IMR-90 (cell line): Measurements from ENCODE around the gene FAXC. TPM values are rescaled to one million over a fixed set of nuclear protein-coding genes. Genes with fewer than 3 reads are reported as not detected.

Source experiments
- ATAC-seq: fragments of 200-7000 bp; cut with Tn5 transposase; 2 replicates; pipeline ENCODE4 v1.9.1; 2020; ENCODE audit warnings: low read depth, mild to moderate bottlenecking, moderate library complexity
- BruUV-seq: library from RNA; stranded (reverse); fragments of 400-500 nt; replicated peaks from 2 replicates; lab custom pipeline; 2021; lab: Mats Ljungman, UMichigan
- CTCF ChIA-PET: fragments of 300-600 bp; formaldehyde crosslinking; extraction: SDS; loops from one replicate; lab custom pipeline; 2021; ENCODE audit warnings: antibody characterized with exemption; lab: Yijun Ruan, JAX
- POLR2A ChIA-PET: fragments of 300-600 bp; sonication (Branson Sonifier 250); formaldehyde crosslinking; loops from one replicate; lab custom pipeline; 2022; ENCODE audit warnings: antibody characterized with exemption; ENCODE audit not compliant: unreplicated experiment; lab: Charles Lee
- DNase-seq: peaks from one replicate; pipeline ENCODE4 v3.0.0; 2013
- H2AFZ ChIP-seq: replicated peaks from 2 replicates; pipeline ENCODE3; 2013; ENCODE audit warnings: low read length, mild to moderate bottlenecking; ENCODE audit not compliant: poor library complexity
- H2AK5ac ChIP-seq: 2 replicates; pipeline ENCODE4 v1.6.1; 2013; ENCODE audit warnings: low read depth, low read length, inconsistent platforms
- H2AK9ac ChIP-seq: replicated peaks from 2 replicates; pipeline ENCODE3; 2013; ENCODE audit warnings: mild to moderate bottlenecking, low read depth, low read length, moderate library complexity; ENCODE audit not compliant: poor library complexity
- H2BK120ac ChIP-seq: 2 replicates; pipeline ENCODE4 v1.6.1; 2013; ENCODE audit warnings: low read depth, low read length, inconsistent platforms
- H2BK15ac ChIP-seq: 3 replicates; pipeline ENCODE4 v1.6.1; 2013; ENCODE audit warnings: low read depth, low read length, inconsistent platforms
- H2BK20ac ChIP-seq: 2 replicates; pipeline ENCODE4 v1.6.1; 2013; ENCODE audit warnings: low read depth, mild to moderate bottlenecking, inconsistent platforms, low read length, moderate library complexity
- H2BK5ac ChIP-seq: 2 replicates; pipeline ENCODE4 v1.6.1; 2013; ENCODE audit warnings: mild to moderate bottlenecking, low read depth, low read length, inconsistent platforms; ENCODE audit not compliant: poor library complexity, severe bottlenecking
- H3K14ac ChIP-seq: replicated peaks from 2 replicates; pipeline ENCODE4 v1.6.1; 2013; ENCODE audit warnings: low read depth, low read length, inconsistent platforms
- H3K18ac ChIP-seq: 2 replicates; pipeline ENCODE4 v1.6.1; 2013; ENCODE audit warnings: low read depth, low read length, control low read depth
- H3K23ac ChIP-seq: 2 replicates; pipeline ENCODE4 v1.6.1; 2013; ENCODE audit warnings: low read depth, low read length, inconsistent platforms
- H3K27ac ChIP-seq: 2 replicates; pipeline ENCODE4 v1.5.1; 2013; ENCODE audit warnings: mild to moderate bottlenecking, control low read depth, low read length; ENCODE audit not compliant: insufficient read depth
- H3K27me3 ChIP-seq: 2 replicates; pipeline ENCODE4 v1.6.1; 2013; ENCODE audit warnings: low read length; ENCODE audit not compliant: control insufficient read depth, insufficient read depth
- H3K36me3 ChIP-seq: 2 replicates; pipeline ENCODE4 v1.6.1; 2013; ENCODE audit warnings: low read length, mixed read lengths; ENCODE audit not compliant: control insufficient read depth, insufficient read depth
- H3K4ac ChIP-seq: 2 replicates; pipeline ENCODE4 v1.6.1; 2013; ENCODE audit warnings: low read depth, low read length, inconsistent platforms
- H3K4me1 ChIP-seq: 2 replicates; pipeline ENCODE4 v1.6.1; 2013; ENCODE audit warnings: low read length, mixed read lengths; ENCODE audit not compliant: control insufficient read depth, insufficient read depth
- H3K4me2 ChIP-seq: 2 replicates; pipeline ENCODE4 v1.6.1; 2013; ENCODE audit warnings: low read depth, mild to moderate bottlenecking, control low read depth, low read length, moderate library complexity
- H3K4me3 ChIP-seq: 2 replicates; pipeline ENCODE4 v1.5.1; 2013; ENCODE audit warnings: low read depth, mild to moderate bottlenecking, control low read depth, low read length, moderate library complexity; ENCODE audit not compliant: insufficient read depth
- H3K56ac ChIP-seq: 2 replicates; pipeline ENCODE4 v1.6.1; 2013; ENCODE audit warnings: low read length, inconsistent platforms; ENCODE audit not compliant: insufficient read depth; ENCODE audit errors: extremely low read depth
- H3K79me1 ChIP-seq, 2 experiments: 2 replicates each; pipeline ENCODE4 v1.6.1; 2013; ENCODE audit warnings: low read length in 2 of 2, inconsistent platforms in 1 of 2, low read depth in 1 of 2
- H3K9ac ChIP-seq: 2 replicates; pipeline ENCODE4 v1.6.1; 2013; ENCODE audit warnings: low read depth, low read length, control low read depth
- H3K9me1 ChIP-seq: 2 replicates; pipeline ENCODE4 v1.6.1; 2013; ENCODE audit warnings: low read length, inconsistent platforms; ENCODE audit not compliant: insufficient read depth
- H3K9me3 ChIP-seq: 2 replicates; pipeline ENCODE4 v1.6.1; 2013; ENCODE audit warnings: low read length; ENCODE audit not compliant: control insufficient read depth, insufficient read depth
- H4K20me1 ChIP-seq: 2 replicates; pipeline ENCODE4 v1.6.1; 2013; ENCODE audit warnings: low read length, inconsistent platforms; ENCODE audit not compliant: insufficient read depth
- H4K5ac ChIP-seq: 2 replicates; pipeline ENCODE4 v1.6.1; 2013; ENCODE audit warnings: mild to moderate bottlenecking, low read depth, low read length, control low read depth
- H4K8ac ChIP-seq, 2 experiments: 2 replicates each; pipeline ENCODE4 v1.6.1; 2013; ENCODE audit warnings: low read depth in 2 of 2, low read length in 2 of 2, control low read depth in 1 of 2, inconsistent platforms in 1 of 2
- H4K91ac ChIP-seq: 2 replicates; pipeline ENCODE4 v1.6.1; 2013; ENCODE audit warnings: low read depth, low read length, inconsistent platforms; ENCODE audit not compliant: insufficient read depth
- BHLHE40 ChIP-seq: fragments of 150-350 bp; IDR thresholded peaks from 2 replicates; pipeline ENCODE4 v1.6.1; 2016; ENCODE audit warnings: mild to moderate bottlenecking, low read depth, low read length
- CEBPB ChIP-seq: IDR thresholded peaks from 2 replicates; pipeline ENCODE4 v1.6.1; 2012; ENCODE audit warnings: low read depth, low read length, improper control_type of control experiment
- CHD1 ChIP-seq: IDR thresholded peaks from 2 replicates; pipeline ENCODE4 v1.6.1; 2012; ENCODE audit warnings: low read depth, low read length, improper control_type of control experiment
- CTCF ChIP-seq: conservative IDR thresholded peaks from 2 replicates; pipeline ENCODE4 v1.5.1; 2012; ENCODE audit warnings: mild to moderate bottlenecking, low read depth, low read length, improper control_type of control experiment
- ELK1 ChIP-seq: fragments of 150-350 bp; IDR thresholded peaks from 2 replicates; pipeline ENCODE4 v1.6.1; 2016; ENCODE audit warnings: low read depth, mild to moderate bottlenecking, low read length, moderate library complexity, borderline replicate concordance
- FOS ChIP-seq: fragments of 150-350 bp; IDR thresholded peaks from 2 replicates; pipeline ENCODE4 v1.6.1; 2016; ENCODE audit warnings: low read depth, low read length
- MAFK ChIP-seq: IDR thresholded peaks from 2 replicates; pipeline ENCODE4 v1.6.1; 2012; ENCODE audit warnings: low read depth, low read length, improper control_type of control experiment
- MAZ ChIP-seq: IDR thresholded peaks from 2 replicates; pipeline ENCODE4 v1.6.1; 2012; ENCODE audit warnings: low read depth, mild to moderate bottlenecking, low read length, improper control_type of control experiment, moderate library complexity, borderline replicate concordance
- MXI1 ChIP-seq: IDR thresholded peaks from 2 replicates; pipeline ENCODE4 v1.6.1; 2012; ENCODE audit warnings: low read depth, mild to moderate bottlenecking, low read length, moderate library complexity, borderline replicate concordance
- NFE2L2 ChIP-seq: fragments of 150-350 bp; IDR thresholded peaks from 2 replicates; pipeline ENCODE4 v1.6.1; 2016; ENCODE audit warnings: low read depth, mild to moderate bottlenecking, low read length
- POLR2A ChIP-seq: IDR thresholded peaks from 2 replicates; pipeline ENCODE4 v1.6.1; 2012; ENCODE audit warnings: mild to moderate bottlenecking, low read depth, low read length
- RAD21 ChIP-seq: IDR thresholded peaks from 2 replicates; pipeline ENCODE4 v1.6.1; 2012; ENCODE audit warnings: low read length, improper control_type of control experiment
- RCOR1 ChIP-seq: IDR thresholded peaks from 2 replicates; pipeline ENCODE4 v1.6.1; 2012; ENCODE audit warnings: mild to moderate bottlenecking, low read length, improper control_type of control experiment; ENCODE audit not compliant: insufficient replicate concordance
- RFX5 ChIP-seq: IDR thresholded peaks from 2 replicates; pipeline ENCODE4 v1.8.0; 2012; ENCODE audit warnings: low read depth, mild to moderate bottlenecking, low read length, moderate library complexity
- SMC3 ChIP-seq: fragments of 150-350 bp; IDR thresholded peaks from 2 replicates; pipeline ENCODE4 v1.6.1; 2016; ENCODE audit warnings: low read depth, mild to moderate bottlenecking, antibody characterized with exemption, low read length, moderate library complexity
- USF2 ChIP-seq: fragments of 150-350 bp; IDR thresholded peaks from 2 replicates; pipeline ENCODE4 v1.6.1; 2017; ENCODE audit warnings: mild to moderate bottlenecking, antibody characterized with exemption, low read length, low read depth
- WGBS, 2 experiments: methylation state at CpG; one replicate each; pipeline versions ENCODE4 v1.1.5 to v1.1.7; 2013; ENCODE audit warnings: missing lambda C conversion rate in 2 of 2; ENCODE audit not compliant: insufficient read length in 1 of 2; ENCODE audit errors: extremely low coverage in 2 of 2; 5-methylcytosine and 5-hydroxymethylcytosine counted together
- dilution Hi-C: fragments of 300-500 bp; cut with HindIII; formaldehyde crosslinking; loops from one replicate; pipeline ENCODE4 v1.14.3; 2018; ENCODE audit warnings: low sequenced_read_pairs; ENCODE audit not compliant: unreplicated experiment
- in situ Hi-C: fragments of 300-500 bp; cut with MboI; formaldehyde crosslinking; loops from 3 replicates; pipeline ENCODE4 v1.14.3; 2019; ENCODE audit warnings: low sequenced_read_pairs, inconsistent platforms, mixed read lengths
- intact Hi-C: fragments of 100-400 bp; cut with micrococcal nuclease; formaldehyde crosslinking; loops from 2 replicates; pipeline ENCODE4 v1.10.0; 2022
- polyA plus RNA-seq, 3 experiments: library from polyadenylated mRNA; depleted of rRNA; stranded (reverse); fragments of >200 nt; gene quantifications; 2 replicates each; pipeline ENCODE4 v1.2.3, GENCODE V29; 2012; ENCODE audit warnings: low replicate concordance in 1 of 3
- total RNA-seq: library from RNA; depleted of rRNA; stranded (reverse); fragments of >200 nt; gene quantifications from 2 replicates; pipeline ENCODE4 v1.2.3, GENCODE V29; 2012

Gene FAXC
- total and polyA plus RNA-seq, 2 of the 4 experiments (the other 2 are of a cell fraction): 1.1 to 2.7 TPM

GRCh38 chr6:99305021-99305554 is 44.4 kb downstream of the FAXC start:
- H3K9ac ChIP-seq: no peak overlapping the region
- TF ChIP-seq CHD1: no peak
- no peak for TF ChIP-seq ELK1
- no peak for TF ChIP-seq RCOR1
- no peak for TF ChIP-seq POLR2A
- no peak for TF ChIP-seq CTCF
- TF ChIP-seq NFE2L2: no peak
- no peak for TF ChIP-seq SMC3
- TF ChIP-seq RAD21: no peak
- no peak for TF ChIP-seq MAFK
- TF ChIP-seq BHLHE40: no peak
- TF ChIP-seq MXI1: no peak
- TF ChIP-seq USF2: no peak
- TF ChIP-seq FOS: no peak
- no peak for TF ChIP-seq MAZ
- TF ChIP-seq RFX5: no peak
- TF ChIP-seq CEBPB: no peak
- BruUV-seq: no TSS peak
- no peak overlapping the region for H2AFZ ChIP-seq
- no peak overlapping the region for H3K23ac ChIP-seq
- no peak overlapping the region for H4K91ac ChIP-seq
- dilution Hi-C loops (no loop called here), intact Hi-C loops (no loop called here), in situ Hi-C loops (no loop called here)
- no peak overlapping the region for H2AK9ac ChIP-seq
- no peak for ATAC-seq
- no peaks in the 10 kb centered on the region for H3K79me1 ChIP-seq
- no peak overlapping the region for H3K27ac ChIP-seq
- no peak overlapping the region for H3K14ac ChIP-seq
- H2BK120ac ChIP-seq: no peak overlapping the region
- no peak overlapping the region for H2BK20ac ChIP-seq
- CTCF ChIA-PET: no interaction called here
- no peaks in the 10 kb centered on the region for H3K36me3 ChIP-seq
- no peaks in the 10 kb centered on the region for H3K9me1 ChIP-seq
- no peak overlapping the region for H3K18ac ChIP-seq
- H3K4ac ChIP-seq: no peak overlapping the region
- no peaks in the 10 kb centered on the region for H3K4me1 ChIP-seq
- H3K56ac ChIP-seq: no peak overlapping the region
- WGBS, 2 experiments: no CpG with 5 or more reads among the region's 5 CpGs
- DNase-seq: no peak
- H3K9me3 ChIP-seq: no peaks in the 10 kb centered on the region
- no peak overlapping the region for H3K4me2 ChIP-seq
- H2BK5ac ChIP-seq: no peak overlapping the region
- no peaks in the 10 kb centered on the region for H4K20me1 ChIP-seq
- no peak overlapping the region for H2AK5ac ChIP-seq
- no peak overlapping the region for H4K8ac ChIP-seq
- H4K5ac ChIP-seq: no peak overlapping the region
- no peak overlapping the region for H3K4me3 ChIP-seq
- H2BK15ac ChIP-seq: no peak overlapping the region
- no peaks in the 10 kb centered on the region for H3K27me3 ChIP-seq
- POLR2A ChIA-PET: no interaction called here
